ENCODE measurements around the gene BACH2. TPM values are rescaled to one million over a fixed set of nuclear protein-coding genes. Genes with fewer than 3 reads are reported as not detected.
"Not testable (repeated sequence)": the region's sequence is repeated elsewhere in the genome, so short reads cannot be mapped to it uniquely, and the experiment has no call there.

The BACH2 gene
- total RNA-seq, 4 donors from 2014 or later = 9.3 to 34.5 (median 11.1) TPM

DNA sequence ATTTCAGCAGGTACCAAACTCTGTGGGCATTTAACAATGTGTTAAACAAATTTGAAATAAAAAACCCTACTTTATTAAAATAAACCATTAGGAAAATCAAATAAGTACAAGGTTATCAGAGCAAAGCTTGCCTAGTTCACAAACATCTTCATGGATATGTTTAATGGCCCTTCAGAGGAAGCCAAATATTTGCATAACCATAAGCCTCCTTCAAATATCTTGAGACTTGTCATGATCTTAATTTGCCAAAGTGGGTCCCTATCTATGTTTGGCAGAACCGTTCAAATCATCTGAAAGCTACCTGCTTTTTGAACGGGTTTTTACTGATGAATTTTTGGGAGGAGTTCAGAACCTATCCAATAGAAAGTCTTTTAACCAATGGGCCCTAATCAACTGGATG, 176.3 kb downstream of the BACH2 start:
- 92 to 99% methylated on average over 2 of the region's 2 CpGs for WGBS, 2 donors
- intact Hi-C loops (cut with DNase I; ENCODE audit: low total_unique reads) = no loop called here
- H3K4me3 ChIP-seq (ENCODE audit: low read depth, poor library complexity, severe bottlenecking) = no peak overlapping the region
- no peak for TF ChIP-seq CTCF (IDR thresholded peaks at IDR 0.05)
- no peak for TF ChIP-seq POLR2A (IDR thresholded peaks at IDR 0.05)
- DNase-seq (ENCODE audit: low spot score in 2 of 2) = no peak

DNA sequence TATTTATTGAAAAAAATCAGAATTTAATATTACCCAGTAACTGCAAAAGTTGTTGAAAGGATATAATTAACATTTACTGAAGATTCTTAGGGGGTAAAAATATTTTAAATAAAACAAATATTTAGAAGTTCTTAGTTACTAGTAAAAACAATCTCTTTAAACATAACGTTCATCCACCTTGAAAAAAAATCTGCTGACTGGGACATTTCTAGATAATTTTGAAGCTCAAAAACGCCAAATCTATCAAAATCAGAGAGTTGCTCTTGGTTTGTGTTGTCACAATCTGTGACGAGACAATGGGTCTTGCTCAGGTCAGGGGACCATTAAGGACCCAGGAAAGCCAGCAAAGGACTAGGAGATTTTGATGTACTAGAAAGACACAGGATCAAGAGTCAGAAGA, 177.0 kb downstream of the BACH2 start:
- no peak for TF ChIP-seq CTCF (IDR thresholded peaks at IDR 0.05)
- TF ChIP-seq POLR2A (IDR thresholded peaks at IDR 0.05) = no peak
- intact Hi-C loops (cut with DNase I; ENCODE audit: low total_unique reads) = no loop called here
- DNase-seq (ENCODE audit: low spot score in 2 of 2) = no peak
- no peak overlapping the region for H3K4me3 ChIP-seq (ENCODE audit: low read depth, poor library complexity, severe bottlenecking)
- 88 to 91% methylated on average over 3 of the region's 3 CpGs for WGBS, 2 donors

DNA sequence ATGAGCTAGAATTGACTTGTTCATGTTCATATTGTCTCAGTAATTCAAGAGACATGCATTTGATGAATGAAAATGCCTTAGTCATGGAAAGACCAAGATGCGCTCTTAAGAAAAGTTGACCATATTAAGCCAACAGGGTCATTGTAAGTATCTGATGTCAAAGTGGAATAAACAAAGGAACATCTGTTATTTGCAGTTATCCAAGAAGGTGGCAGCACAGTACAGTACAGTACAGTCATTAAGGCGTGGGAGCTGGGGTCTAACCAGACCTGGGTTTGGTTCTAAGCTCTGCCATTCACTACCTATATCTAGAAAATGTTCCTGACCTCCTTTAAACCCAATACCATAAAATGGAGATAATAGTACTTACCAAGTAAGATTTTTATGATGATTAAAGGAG, 178.1 kb downstream of the BACH2 start:
- no peak for TF ChIP-seq POLR2A (IDR thresholded peaks at IDR 0.05)
- TF ChIP-seq CTCF (IDR thresholded peaks at IDR 0.05) = no peak
- intact Hi-C loops (cut with DNase I; ENCODE audit: low total_unique reads) = no loop called here
- no peak overlapping the region for H3K4me3 ChIP-seq (ENCODE audit: low read depth, poor library complexity, severe bottlenecking)
- 88 to 89% methylated on average over 2 of the region's 2 CpGs for WGBS, 2 donors
- DNase-seq (ENCODE audit: low spot score in 2 of 2) = no peak

DNA sequence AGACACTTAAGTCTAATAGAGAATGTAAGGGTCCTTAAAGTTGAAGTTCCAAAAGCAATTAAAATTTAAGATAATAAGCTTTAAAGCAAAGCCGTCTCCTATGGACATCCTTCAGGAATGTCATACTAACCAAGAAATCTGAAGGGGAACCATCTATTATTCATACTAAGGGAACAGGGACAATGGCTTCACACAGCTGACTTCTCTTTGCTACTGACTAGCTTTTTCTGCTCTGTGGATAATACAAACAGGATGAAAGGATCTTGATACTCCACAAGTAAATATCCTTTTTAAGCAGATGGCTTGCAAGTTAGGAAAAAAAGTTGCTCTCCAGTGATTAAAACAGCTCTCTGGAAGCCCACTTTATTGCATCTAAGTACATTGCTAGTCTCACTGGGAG, 178.6 kb downstream of the BACH2 start:
- TF ChIP-seq POLR2A (IDR thresholded peaks at IDR 0.05) (no peak), CTCF (IDR thresholded peaks at IDR 0.05) (no peak)
- 90 to 95% methylated on average over 1 of the region's 1 CpG for WGBS, 2 donors
- H3K4me3 ChIP-seq (ENCODE audit: low read depth, poor library complexity, severe bottlenecking) = no peak overlapping the region
- intact Hi-C loops (cut with DNase I; ENCODE audit: low total_unique reads) = no loop called here
- DNase-seq (ENCODE audit: low spot score in 2 of 2) = no peak

DNA sequence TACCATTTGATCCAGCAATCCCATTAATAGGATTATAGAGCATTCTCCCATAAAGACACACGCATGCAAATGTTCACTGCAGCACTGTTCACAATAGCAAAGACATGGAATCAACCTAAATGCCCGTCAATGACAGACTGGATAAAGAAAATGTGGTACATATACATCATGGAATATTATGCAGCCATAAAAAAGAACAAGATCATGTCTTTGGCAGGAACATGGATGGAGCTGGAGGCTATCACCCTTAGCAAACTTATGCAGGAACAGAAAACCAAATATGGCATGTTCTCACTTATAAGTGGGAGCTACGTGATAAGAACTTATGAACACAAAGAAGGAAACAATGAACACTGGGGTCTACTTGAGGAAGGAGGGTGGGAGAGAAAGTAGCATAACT, 180.5 kb downstream of the BACH2 start:
- intact Hi-C loops (cut with DNase I; ENCODE audit: low total_unique reads); H3K4me3 ChIP-seq (ENCODE audit: low read depth, poor library complexity, severe bottlenecking); DNase-seq (ENCODE audit: low spot score in 2 of 2): not testable (repeated sequence)
- WGBS, 2 donors = 97% methylated on average over 3 of the region's 3 CpGs

- DNase-seq (ENCODE audit: low spot score in 2 of 2) = no peak
- TF ChIP-seq CTCF (IDR thresholded peaks at IDR 0.05) (no peak), POLR2A (IDR thresholded peaks at IDR 0.05) (no peak)
- intact Hi-C loops (cut with DNase I; ENCODE audit: low total_unique reads) = no loop called here
- H3K4me3 ChIP-seq (ENCODE audit: low read depth, poor library complexity, severe bottlenecking) = no peak overlapping the region
Observed at GRCh38 chr6:90113389-90113788, 183.3 kb downstream of the BACH2 start.
